ENCODE data around the gene RABEP1.

DNA sequence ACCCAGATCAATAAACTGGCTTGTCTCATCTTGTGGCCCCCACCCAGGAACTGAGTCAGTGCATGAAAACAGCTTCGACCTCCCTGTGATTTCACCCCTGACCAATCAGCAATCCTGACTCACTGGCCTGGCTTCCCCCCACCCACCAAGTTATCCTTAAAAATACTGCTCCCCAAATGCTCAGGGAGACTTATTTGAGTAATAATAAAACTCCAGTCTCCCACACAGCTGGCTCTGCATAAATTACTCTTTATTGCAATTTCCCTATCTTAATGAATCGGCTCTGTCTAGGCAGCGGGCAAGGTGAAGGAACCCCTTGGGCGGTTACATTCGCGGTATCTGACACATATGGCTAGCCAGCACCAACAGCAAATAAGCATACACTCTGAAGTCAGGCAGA lies 9.8 kb upstream of the RABEP1 start:
- TF ChIP-seq, protein P1, sequence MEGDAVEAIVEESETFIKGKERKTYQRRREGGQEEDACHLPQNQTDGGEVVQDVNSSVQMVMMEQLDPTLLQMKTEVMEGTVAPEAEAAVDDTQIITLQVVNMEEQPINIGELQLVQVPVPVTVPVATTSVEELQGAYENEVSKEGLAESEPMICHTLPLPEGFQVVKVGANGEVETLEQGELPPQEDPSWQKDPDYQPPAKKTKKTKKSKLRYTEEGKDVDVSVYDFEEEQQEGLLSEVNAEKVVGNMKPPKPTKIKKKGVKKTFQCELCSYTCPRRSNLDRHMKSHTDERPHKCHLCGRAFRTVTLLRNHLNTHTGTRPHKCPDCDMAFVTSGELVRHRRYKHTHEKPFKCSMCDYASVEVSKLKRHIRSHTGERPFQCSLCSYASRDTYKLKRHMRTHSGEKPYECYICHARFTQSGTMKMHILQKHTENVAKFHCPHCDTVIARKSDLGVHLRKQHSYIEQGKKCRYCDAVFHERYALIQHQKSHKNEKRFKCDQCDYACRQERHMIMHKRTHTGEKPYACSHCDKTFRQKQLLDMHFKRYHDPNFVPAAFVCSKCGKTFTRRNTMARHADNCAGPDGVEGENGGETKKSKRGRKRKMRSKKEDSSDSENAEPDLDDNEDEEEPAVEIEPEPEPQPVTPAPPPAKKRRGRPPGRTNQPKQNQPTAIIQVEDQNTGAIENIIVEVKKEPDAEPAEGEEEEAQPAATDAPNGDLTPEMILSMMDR (IDR thresholded peaks at IDR 0.05; ENCODE audit: poor library complexity), result no peak
- no peak for TF ChIP-seq EZH2 (IDR thresholded peaks at IDR 0.05; ENCODE audit: borderline replicate concordance)
